HG02840 (cell line): Measurements from ENCODE around the gene SLAMF9.

ENCODE experiments used
- ATAC-seq: cut with Tn5 transposase; IDR thresholded peaks from one replicate; pipeline ENCODE4 v1.9.1; 2021; ENCODE audit warnings: mild to moderate bottlenecking, moderate library complexity, moderate number of reproducible peaks; ENCODE audit not compliant: unreplicated experiment, low FRiP score

The SLAMF9 gene

GRCh38 chr1:159953536-159954515 is at the start of gene SLAMF9:
TSS of gene SLAMF9 (minus strand) at chr1:159954237. CDS start at chr1:159954137, 100 bp downstream.
- no peak for ATAC-seq

- ATAC-seq: no peak
Observed at GRCh38 chr1:160001440-160001839, 47.4 kb upstream of the SLAMF9 start.

- no peak for ATAC-seq
Observed at GRCh38 chr1:159999204-159999603, 45.2 kb upstream of the SLAMF9 start.

GRCh38 chr1:159996653-159997052 is 42.6 kb upstream of the SLAMF9 start:
- ATAC-seq: no peak

GRCh38 chr1:159994896-159995295 is 40.9 kb upstream of the SLAMF9 start:
- ATAC-seq: no peak

GRCh38 chr1:159993911-159994310 is 39.9 kb upstream of the SLAMF9 start:
- ATAC-seq: no peak

GRCh38 chr1:159992161-159992560 is 38.1 kb upstream of the SLAMF9 start:
- ATAC-seq: no peak

- ATAC-seq: no peak
Observed at GRCh38 chr1:159991513-159991912, 37.5 kb upstream of the SLAMF9 start.

GRCh38 chr1:159990005-159990404 is 36.0 kb upstream of the SLAMF9 start:
- ATAC-seq: no peak

- no peak for ATAC-seq
Observed at GRCh38 chr1:159989581-159989980, 35.5 kb upstream of the SLAMF9 start.

- no peak for ATAC-seq
Observed at GRCh38 chr1:159988006-159988405, 34.0 kb upstream of the SLAMF9 start.

GRCh38 chr1:159987186-159987585 is 33.1 kb upstream of the SLAMF9 start:
- no peak for ATAC-seq

GRCh38 chr1:159986531-159986930 is 32.5 kb upstream of the SLAMF9 start:
- ATAC-seq: no peak

GRCh38 chr1:159986093-159986492 is 32.1 kb upstream of the SLAMF9 start:
- no peak for ATAC-seq

GRCh38 chr1:159985473-159985872 is 31.4 kb upstream of the SLAMF9 start:
- no peak for ATAC-seq

GRCh38 chr1:159983681-159984080 is 29.6 kb upstream of the SLAMF9 start:
- ATAC-seq: no peak

GRCh38 chr1:159982280-159982679 is 28.2 kb upstream of the SLAMF9 start:
- no peak for ATAC-seq

GRCh38 chr1:159981351-159982055 is 27.5 kb upstream of the SLAMF9 start:
- no peak for ATAC-seq

- no peak for ATAC-seq
Observed at GRCh38 chr1:159980786-159981185, 26.7 kb upstream of the SLAMF9 start.

- ATAC-seq: no peak
Observed at GRCh38 chr1:159980076-159980475, 26.0 kb upstream of the SLAMF9 start.

- no peak for ATAC-seq
Observed at GRCh38 chr1:159979257-159979656, 25.2 kb upstream of the SLAMF9 start.

GRCh38 chr1:159978107-159978398 is 24.0 kb upstream of the SLAMF9 start:
- ATAC-seq: no peak
